Measurements from ENCODE around the gene PGBD1. TPM values are rescaled to one million over a fixed set of nuclear protein-coding genes. Genes with fewer than 3 reads are reported as not detected.
"Not testable (repeated sequence)": the region's sequence is repeated elsewhere in the genome, so short reads cannot be mapped to it uniquely, and the experiment has no call there.

Gene PGBD1
- total and polyA plus RNA-seq, 5 donors from 2014 or later = 0.09 to 1.0 (median 0.42) TPM

- H3K36me3 Mint-ChIP-seq = no peaks in the 10 kb centered on the region
- Histone ChIP-seq H3K36me3 (ENCODE audit: control insufficient read depth, insufficient read depth, low read length) (no peaks in the 10 kb centered on the region), H3K27me3 (ENCODE audit: control insufficient read depth, insufficient read depth, low read length) (no peaks in the 10 kb centered on the region), H3K27ac (ENCODE audit: insufficient read depth, low read length, poor library complexity, severe bottlenecking) (peak overlapping the region; percentile 52), H3K9me3 (ENCODE audit: control insufficient read depth in 2 of 2, low read length in 2 of 2) (no peaks in the 10 kb centered on the region), H3K4me3 (ENCODE audit: low read depth, low read length) (peak overlapping the region; percentile 77), H3K4me1 (ENCODE audit: control insufficient read depth, insufficient read depth, low read length, poor library complexity, severe bottlenecking) (peaks cover 9% of the 10 kb centered on the region)
- peak; percentile 52 to 65 for ATAC-seq (ENCODE audit: low read depth in 2 of 2)
- H3K9me3 Mint-ChIP-seq = peaks cover 0 to 5% (median 0%) of the 10 kb centered on the region in 7 donors
- H3K27ac Mint-ChIP-seq = peak overlapping the region in 2 of 3 donors; percentile 19 to 23
- H3K4me1 Mint-ChIP-seq = peaks cover 4 to 17% (median 11%) of the 10 kb centered on the region in 4 donors
- H3K27me3 Mint-ChIP-seq = peaks cover 6% of the 10 kb centered on the region
- DNase-seq = peak in 2 of 3 donors; percentile 3 to 67
- peak overlapping the region; percentile 2 to 69 (median 43) for H3K4me3 Mint-ChIP-seq
Observed at GRCh38 chr6:28303570-28303969, 22.2 kb downstream of the PGBD1 start.

- not testable (repeated sequence) for H3K4me3 ChIP-seq (ENCODE audit: low read depth, low read length); H3K9me3 Mint-ChIP-seq; H3K4me1 ChIP-seq (ENCODE audit: control insufficient read depth, insufficient read depth, low read length, poor library complexity, severe bottlenecking); ATAC-seq (ENCODE audit: low read depth in 2 of 2); H3K27ac ChIP-seq (ENCODE audit: insufficient read depth, low read length, poor library complexity, severe bottlenecking); H3K27ac Mint-ChIP-seq; DNase-seq; H3K9me3 ChIP-seq (ENCODE audit: control insufficient read depth in 2 of 2, low read length in 2 of 2); H3K36me3 Mint-ChIP-seq; H3K4me3 Mint-ChIP-seq; H3K27me3 ChIP-seq (ENCODE audit: control insufficient read depth, insufficient read depth, low read length); H3K36me3 ChIP-seq (ENCODE audit: control insufficient read depth, insufficient read depth, low read length)
- peaks cover 30% of the 10 kb centered on the region for H3K27me3 Mint-ChIP-seq
- peaks cover 4 to 17% (median 11%) of the 10 kb centered on the region in 4 donors for H3K4me1 Mint-ChIP-seq
Observed at GRCh38 chr6:28306363-28306762, 25.0 kb downstream of the PGBD1 start.

GRCh38 chr6:28311139-28311823, 29.9 kb downstream of the PGBD1 start:
- Mint-ChIP-seq H3K4me1 (no peaks in the 10 kb centered on the region), H3K36me3 (no peaks in the 10 kb centered on the region), H3K4me3 (peak overlapping the region in 1 of 4 donors; percentile 29), H3K9me3 (peaks cover 0 to 2% (median 0%) of the 10 kb centered on the region in 7 donors), H3K27me3 (peaks cover 45% of the 10 kb centered on the region), H3K27ac (no peak overlapping the region)
- ATAC-seq (ENCODE audit: low read depth in 2 of 2) = no peak
- Histone ChIP-seq H3K4me1 (ENCODE audit: control insufficient read depth, insufficient read depth, low read length, poor library complexity, severe bottlenecking) (no peaks in the 10 kb centered on the region), H3K4me3 (ENCODE audit: low read depth, low read length) (no peak overlapping the region), H3K36me3 (ENCODE audit: control insufficient read depth, insufficient read depth, low read length) (no peaks in the 10 kb centered on the region), H3K27ac (ENCODE audit: insufficient read depth, low read length, poor library complexity, severe bottlenecking) (no peak overlapping the region), H3K9me3 (ENCODE audit: control insufficient read depth in 2 of 2, low read length in 2 of 2) (no peaks in the 10 kb centered on the region), H3K27me3 (ENCODE audit: control insufficient read depth, insufficient read depth, low read length) (peaks cover 15% of the 10 kb centered on the region)
- no peak for DNase-seq

- H3K27me3 Mint-ChIP-seq = peaks cover 54% of the 10 kb centered on the region
- H3K36me3 ChIP-seq (ENCODE audit: control insufficient read depth, insufficient read depth, low read length) = no peaks in the 10 kb centered on the region
- no peaks in the 10 kb centered on the region for H3K36me3 Mint-ChIP-seq
- no peak overlapping the region for H3K4me3 Mint-ChIP-seq
- no peaks in the 10 kb centered on the region for H3K4me1 ChIP-seq (ENCODE audit: control insufficient read depth, insufficient read depth, low read length, poor library complexity, severe bottlenecking)
- H3K4me1 Mint-ChIP-seq = no peaks in the 10 kb centered on the region
- H3K9me3 ChIP-seq (ENCODE audit: control insufficient read depth in 2 of 2, low read length in 2 of 2) = no peaks in the 10 kb centered on the region
- no peak overlapping the region for H3K4me3 ChIP-seq (ENCODE audit: low read depth, low read length)
- no peak for DNase-seq
- H3K9me3 Mint-ChIP-seq = peaks cover 0 to 2% (median 0%) of the 10 kb centered on the region in 7 donors
- ATAC-seq (ENCODE audit: low read depth in 2 of 2) = no peak
- H3K27me3 ChIP-seq (ENCODE audit: control insufficient read depth, insufficient read depth, low read length) = peaks cover 15% of the 10 kb centered on the region
- H3K27ac Mint-ChIP-seq = no peak overlapping the region
- H3K27ac ChIP-seq (ENCODE audit: insufficient read depth, low read length, poor library complexity, severe bottlenecking) = no peak overlapping the region
Observed at GRCh38 chr6:28312939-28313338, 31.6 kb downstream of the PGBD1 start.

- H3K27me3 ChIP-seq (ENCODE audit: control insufficient read depth, insufficient read depth, low read length) = peaks cover 15% of the 10 kb centered on the region
- H3K4me1 ChIP-seq (ENCODE audit: control insufficient read depth, insufficient read depth, low read length, poor library complexity, severe bottlenecking) = no peaks in the 10 kb centered on the region
- Mint-ChIP-seq H3K4me3 (no peak overlapping the region), H3K27ac (no peak overlapping the region), H3K9me3 (peaks cover 0 to 2% (median 0%) of the 10 kb centered on the region in 7 donors), H3K36me3 (no peaks in the 10 kb centered on the region), H3K4me1 (no peaks in the 10 kb centered on the region), H3K27me3 (peaks cover 35% of the 10 kb centered on the region)
- H3K9me3 ChIP-seq (ENCODE audit: control insufficient read depth in 2 of 2, low read length in 2 of 2) = peaks cover 0 to 4% of the 10 kb centered on the region in 2 experiments
- no peaks in the 10 kb centered on the region for H3K36me3 ChIP-seq (ENCODE audit: control insufficient read depth, insufficient read depth, low read length)
- no peak for DNase-seq
- no peak overlapping the region for H3K27ac ChIP-seq (ENCODE audit: insufficient read depth, low read length, poor library complexity, severe bottlenecking)
- H3K4me3 ChIP-seq (ENCODE audit: low read depth, low read length) = no peak overlapping the region
- no peak for ATAC-seq (ENCODE audit: low read depth in 2 of 2)
Observed at GRCh38 chr6:28315628-28316027, 34.3 kb downstream of the PGBD1 start.

GRCh38 chr6:28317866-28318265, 36.5 kb downstream of the PGBD1 start:
- H3K27ac Mint-ChIP-seq; ATAC-seq (ENCODE audit: low read depth in 2 of 2); H3K27me3 ChIP-seq (ENCODE audit: control insufficient read depth, insufficient read depth, low read length); H3K4me3 Mint-ChIP-seq; H3K36me3 ChIP-seq (ENCODE audit: control insufficient read depth, insufficient read depth, low read length); H3K36me3 Mint-ChIP-seq; H3K27ac ChIP-seq (ENCODE audit: insufficient read depth, low read length, poor library complexity, severe bottlenecking); H3K4me3 ChIP-seq (ENCODE audit: low read depth, low read length); H3K4me1 Mint-ChIP-seq; DNase-seq; H3K9me3 Mint-ChIP-seq; H3K4me1 ChIP-seq (ENCODE audit: control insufficient read depth, insufficient read depth, low read length, poor library complexity, severe bottlenecking); H3K9me3 ChIP-seq (ENCODE audit: control insufficient read depth in 2 of 2, low read length in 2 of 2): not testable (repeated sequence)
- H3K27me3 Mint-ChIP-seq = peaks cover 39% of the 10 kb centered on the region

- H3K4me1 ChIP-seq (ENCODE audit: control insufficient read depth, insufficient read depth, low read length, poor library complexity, severe bottlenecking) = no peaks in the 10 kb centered on the region
- Mint-ChIP-seq H3K27ac (no peak overlapping the region), H3K4me1 (no peaks in the 10 kb centered on the region), H3K4me3 (no peak overlapping the region), H3K27me3 (peaks cover 20% of the 10 kb centered on the region), H3K36me3 (peaks cover 13% of the 10 kb centered on the region), H3K9me3 (peaks cover 1 to 25% (median 9%) of the 10 kb centered on the region in 7 donors)
- no peak for DNase-seq
- H3K36me3 ChIP-seq (ENCODE audit: control insufficient read depth, insufficient read depth, low read length) = no peaks in the 10 kb centered on the region
- peaks cover 28 to 38% of the 10 kb centered on the region in 2 experiments for H3K9me3 ChIP-seq (ENCODE audit: control insufficient read depth in 2 of 2, low read length in 2 of 2)
- no peak overlapping the region for H3K27ac ChIP-seq (ENCODE audit: insufficient read depth, low read length, poor library complexity, severe bottlenecking)
- no peak for ATAC-seq (ENCODE audit: low read depth in 2 of 2)
- peaks cover 2% of the 10 kb centered on the region for H3K27me3 ChIP-seq (ENCODE audit: control insufficient read depth, insufficient read depth, low read length)
- H3K4me3 ChIP-seq (ENCODE audit: low read depth, low read length) = no peak overlapping the region
Observed at GRCh38 chr6:28322661-28323060, 41.3 kb downstream of the PGBD1 start.
